ENCODE results near the gene CEACAM20. TPM values are rescaled to one million over a fixed set of nuclear protein-coding genes. Genes with fewer than 3 reads are reported as not detected.
"Not testable (repeated sequence)": the region's sequence is repeated elsewhere in the genome, so short reads cannot be mapped to it uniquely, and the experiment has no call there.

Gene CEACAM20
- total and polyA plus RNA-seq, 10 of the 15 experiments (the other 5 are each of a cell fraction or from before 2014, with no cell fraction given): not detected

DNA sequence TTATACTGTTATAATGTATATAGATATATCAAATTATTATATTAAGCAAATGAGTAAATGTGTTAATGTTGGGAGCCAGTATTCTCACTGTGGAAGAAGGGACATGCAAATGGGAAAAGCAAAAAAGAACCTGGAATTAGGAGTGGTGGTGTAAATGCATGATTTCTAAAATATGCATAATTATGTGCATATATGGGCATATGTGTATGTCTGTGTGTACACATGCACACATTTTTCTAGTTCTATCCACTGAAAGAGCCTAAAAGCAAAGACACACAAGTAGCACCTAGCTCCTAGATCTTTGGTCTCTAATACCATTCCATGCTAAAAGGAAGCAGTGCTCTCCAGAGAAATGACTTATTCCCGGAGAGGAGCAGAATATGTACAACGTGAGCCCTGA lies 38.3 kb upstream of the CEACAM20 start (continued):
- TF ChIP-seq, protein P1, sequence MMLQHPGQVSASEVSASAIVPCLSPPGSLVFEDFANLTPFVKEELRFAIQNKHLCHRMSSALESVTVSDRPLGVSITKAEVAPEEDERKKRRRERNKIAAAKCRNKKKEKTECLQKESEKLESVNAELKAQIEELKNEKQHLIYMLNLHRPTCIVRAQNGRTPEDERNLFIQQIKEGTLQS (IDR thresholded peaks at IDR 0.05; ENCODE audit: borderline replicate concordance, extremely low read depth, low read depth, low read length): no peak
- TF ChIP-seq ZNF274 (IDR thresholded peaks at IDR 0.05; ENCODE audit: insufficient read depth, insufficient read length) (no peak), MYB (IDR thresholded peaks at IDR 0.05; ENCODE audit: borderline replicate concordance, low read depth, low read length) (no peak), KAT2A (conservative IDR thresholded peaks at IDR 0.05; ENCODE audit: control insufficient read depth, low read depth, low read length) (no peak), NFIC (IDR thresholded peaks at IDR 0.05; ENCODE audit: low read depth, low read length) (no peak)

DNA sequence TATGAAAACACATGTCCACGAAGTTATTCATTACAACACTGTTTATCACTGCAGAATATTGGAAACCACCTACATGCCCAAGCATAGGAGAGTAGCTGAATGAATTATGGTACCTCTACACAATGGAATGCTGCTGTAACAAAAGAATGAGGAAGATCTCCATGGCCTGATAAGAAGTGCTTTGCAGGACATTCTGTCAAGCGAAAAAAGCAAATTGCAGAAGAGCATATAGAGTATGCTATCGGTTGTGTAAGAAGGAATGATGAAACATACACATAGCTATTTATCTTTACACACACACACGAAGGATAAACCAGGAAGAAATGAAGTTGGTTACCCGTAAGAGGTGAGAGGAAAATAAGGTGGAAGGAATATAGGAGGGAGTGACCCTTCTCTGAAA lies 37.5 kb upstream of the CEACAM20 start:
- SMC1A ChIA-PET (ENCODE audit: uncharacterized antibody, unreplicated experiment): no interaction called here
- CTCF ChIA-PET: interaction anchor here (0.7 kb wide), 2 partner anchors 57 to 90 kb away, joined by 3 read pairs; no protein-coding TSS in a partner anchor
- intact Hi-C loops (cut with micrococcal nuclease; ENCODE audit: unreplicated experiment) (no loop called here), in situ Hi-C loops (cut with MboI) (no loop called here)
- no TSS peak for BruUV-seq (replicated peaks)
- DNase-seq (ENCODE audit: low read depth, low spot score) (no peak), ATAC-seq (no peak), FAIRE-seq (no peak)
- TF ChIP-seq, protein P2, sequence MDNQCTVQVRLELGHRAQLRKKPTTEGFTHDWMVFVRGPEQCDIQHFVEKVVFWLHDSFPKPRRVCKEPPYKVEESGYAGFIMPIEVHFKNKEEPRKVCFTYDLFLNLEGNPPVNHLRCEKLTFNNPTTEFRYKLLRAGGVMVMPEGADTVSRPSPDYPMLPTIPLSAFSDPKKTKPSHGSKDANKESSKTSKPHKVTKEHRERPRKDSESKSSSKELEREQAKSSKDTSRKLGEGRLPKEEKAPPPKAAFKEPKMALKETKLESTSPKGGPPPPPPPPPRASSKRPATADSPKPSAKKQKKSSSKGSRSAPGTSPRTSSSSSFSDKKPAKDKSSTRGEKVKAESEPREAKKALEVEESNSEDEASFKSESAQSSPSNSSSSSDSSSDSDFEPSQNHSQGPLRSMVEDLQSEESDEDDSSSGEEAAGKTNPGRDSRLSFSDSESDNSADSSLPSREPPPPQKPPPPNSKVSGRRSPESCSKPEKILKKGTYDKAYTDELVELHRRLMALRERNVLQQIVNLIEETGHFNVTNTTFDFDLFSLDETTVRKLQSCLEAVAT (IDR thresholded peaks at IDR 0.05): no peak
- no peak for TF ChIP-seq TAF1 (IDR thresholded peaks at IDR 0.05; ENCODE audit: borderline replicate concordance, low read depth, low read length)
- TF ChIP-seq MXI1 (IDR thresholded peaks at IDR 0.05; ENCODE audit: low read depth, low read length): no peak
- TF ChIP-seq, protein P3, sequence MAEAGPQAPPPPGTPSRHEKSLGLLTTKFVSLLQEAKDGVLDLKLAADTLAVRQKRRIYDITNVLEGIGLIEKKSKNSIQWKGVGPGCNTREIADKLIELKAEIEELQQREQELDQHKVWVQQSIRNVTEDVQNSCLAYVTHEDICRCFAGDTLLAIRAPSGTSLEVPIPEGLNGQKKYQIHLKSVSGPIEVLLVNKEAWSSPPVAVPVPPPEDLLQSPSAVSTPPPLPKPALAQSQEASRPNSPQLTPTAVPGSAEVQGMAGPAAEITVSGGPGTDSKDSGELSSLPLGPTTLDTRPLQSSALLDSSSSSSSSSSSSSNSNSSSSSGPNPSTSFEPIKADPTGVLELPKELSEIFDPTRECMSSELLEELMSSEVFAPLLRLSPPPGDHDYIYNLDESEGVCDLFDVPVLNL (IDR thresholded peaks at IDR 0.05; ENCODE audit: low read depth, low read length): no peak
- no peak for TF ChIP-seq RELA (IDR thresholded peaks at IDR 0.05; ENCODE audit: borderline replicate concordance, partially characterized antibody)
- no peak for TF ChIP-seq CHD1 (IDR thresholded peaks at IDR 0.05; ENCODE audit: low read depth, low read length)
- TF ChIP-seq TCF12 (IDR thresholded peaks at IDR 0.05; ENCODE audit: low read depth, low read length): no peak
- POLR2A ChIA-PET: no interaction called here
- Histone ChIP-seq H3K27me3 (replicated peaks in 1 of 2; ENCODE audit: control insufficient read depth in 2 of 2, insufficient read depth in 2 of 2, low read length in 1 of 2) (no peaks in the 10 kb centered on the region), H3K4me3 (no peak overlapping the region), H3K79me2 (ENCODE audit: control insufficient read depth, insufficient read depth, low read length) (no peaks in the 10 kb centered on the region), H3K4me2 (ENCODE audit: control insufficient read depth, insufficient read depth) (no peak overlapping the region), H4K20me1 (ENCODE audit: control insufficient read depth, insufficient read depth) (no peaks in the 10 kb centered on the region), H3K4me1 (ENCODE audit: control insufficient read depth, insufficient read depth, low read length) (no peaks in the 10 kb centered on the region), H2AFZ (ENCODE audit: control insufficient read depth, low read depth, low read length) (no peak overlapping the region), H3K9ac (ENCODE audit: control insufficient read depth, insufficient read depth, low read length) (no peak overlapping the region), H3K9me3 (replicated peaks; ENCODE audit: control insufficient read depth, insufficient read depth, low read length) (no peaks in the 10 kb centered on the region), H3K36me3 (ENCODE audit: control insufficient read depth in 2 of 2, insufficient read depth in 2 of 2, low read length in 1 of 2) (no peaks in the 10 kb centered on the region), H3K27ac (ENCODE audit: control insufficient read depth, insufficient read depth) (no peak overlapping the region)
- 17% methylated on average over 5 of the region's 5 CpGs for WGBS (ENCODE audit: insufficient coverage, insufficient replicate concordance, low lambda C conversion rate, missing lambda C conversion rate)
- RAD21 ChIA-PET (ENCODE audit: unreplicated experiment): interaction anchor here (0.6 kb wide), 1 partner anchor 11 kb away, joined by 3 read pairs; no protein-coding TSS in a partner anchor

DNA sequence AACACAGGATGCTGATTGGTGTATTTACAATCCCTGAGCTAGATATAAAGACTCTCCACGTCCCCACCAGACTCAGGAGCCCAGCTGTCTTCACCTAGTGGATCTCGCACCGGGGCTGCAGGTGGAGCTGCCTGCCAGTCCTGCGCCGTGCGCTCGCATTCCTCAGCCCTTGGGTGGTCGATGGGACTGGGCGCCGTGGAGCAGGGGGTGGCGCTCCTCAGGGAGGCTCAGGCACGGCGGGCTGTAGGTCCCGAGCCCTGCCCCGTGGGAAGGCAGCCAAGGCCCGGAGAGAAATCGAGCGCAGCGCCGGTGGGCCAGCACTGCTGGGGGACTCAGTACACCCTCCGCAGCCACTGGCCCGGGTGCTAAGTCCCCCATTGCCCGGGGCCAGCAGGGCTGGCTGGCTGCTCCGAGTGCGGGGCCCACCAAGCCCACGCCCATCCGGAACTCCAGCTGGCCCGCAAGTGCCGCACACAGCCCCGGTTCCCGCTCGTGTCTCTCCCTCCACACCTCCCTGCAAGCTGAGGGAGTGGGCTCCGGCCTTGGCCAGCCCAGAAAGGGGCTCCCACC lies 33.7 kb upstream of the CEACAM20 start:
- H3K4me1 ChIP-seq (ENCODE audit: control insufficient read depth, insufficient read depth, low read length); H3K79me2 ChIP-seq (ENCODE audit: control insufficient read depth, insufficient read depth, low read length); H3K9me3 ChIP-seq (replicated peaks; ENCODE audit: control insufficient read depth, insufficient read depth, low read length); RAD21 ChIA-PET (ENCODE audit: unreplicated experiment); BruUV-seq (replicated peaks); H2AFZ ChIP-seq (ENCODE audit: control insufficient read depth, low read depth, low read length); POLR2A ChIA-PET; in situ Hi-C loops (cut with MboI); H3K27me3 ChIP-seq (replicated peaks in 1 of 2; ENCODE audit: control insufficient read depth in 2 of 2, insufficient read depth in 2 of 2, low read length in 1 of 2); intact Hi-C loops (cut with micrococcal nuclease; ENCODE audit: unreplicated experiment); DNase-seq (ENCODE audit: low read depth, low spot score); ATAC-seq; H3K36me3 ChIP-seq (ENCODE audit: control insufficient read depth in 2 of 2, insufficient read depth in 2 of 2, low read length in 1 of 2); H3K4me3 ChIP-seq; H4K20me1 ChIP-seq (ENCODE audit: control insufficient read depth, insufficient read depth); FAIRE-seq; SMC1A ChIA-PET (ENCODE audit: uncharacterized antibody, unreplicated experiment); H3K27ac ChIP-seq (ENCODE audit: control insufficient read depth, insufficient read depth); H3K4me2 ChIP-seq (ENCODE audit: control insufficient read depth, insufficient read depth); H3K9ac ChIP-seq (ENCODE audit: control insufficient read depth, insufficient read depth, low read length); CTCF ChIA-PET: not testable (repeated sequence)
- 65% methylated on average over 31 of the region's 33 CpGs for WGBS (ENCODE audit: insufficient coverage, insufficient replicate concordance, low lambda C conversion rate, missing lambda C conversion rate)

All from GM12878 (cell line).